Heart right ventricle (tissue), 16 donors: ENCODE data around the gene BOD1L2. TPM values are rescaled to one million over a fixed set of nuclear protein-coding genes. Genes with fewer than 3 reads are reported as not detected.

ENCODE experiments used
- ATAC-seq, 8 donors: fragments of 200-7000 bp; cut with Tn5 transposase; one replicate each; pipeline ENCODE4 v1.9.1; 2020; ENCODE audit warnings: mild to moderate bottlenecking in 8 of 8, moderate library complexity in 8 of 8, moderate number of reproducible peaks in 1 of 8
- DNase-seq, 2 donors: peaks; one replicate each; pipeline ENCODE4 v3.0.0-alpha.2; 2020
- H3K27ac ChIP-seq, 10 donors: fragments of 200-600 bp; sonication (generic) in 2 of 10; one replicate each; pipeline versions ENCODE4 v1.5.0 to v1.8.0; 2020 to 2022; ENCODE audit warnings: mild to moderate bottlenecking in 3 of 10
- H3K27me3 ChIP-seq, 7 donors: fragments of 200-600 bp; one replicate each; pipeline ENCODE4 v1.8.0; 2021 to 2022; ENCODE audit warnings: mild to moderate bottlenecking in 2 of 7
- H3K36me3 ChIP-seq, 9 donors: fragments of 200-600 bp; sonication (generic) in 1 of 9; one replicate each; pipeline versions ENCODE4 v1.5.0 to v1.8.0; 2020 to 2022; ENCODE audit warnings: mild to moderate bottlenecking in 2 of 9
- H3K4me1 ChIP-seq, 9 donors: fragments of 200-600 bp; sonication (generic) in 1 of 9; one replicate each; pipeline versions ENCODE4 v1.5.0 to v1.8.0; 2020 to 2022; ENCODE audit warnings: mild to moderate bottlenecking in 4 of 9
- H3K4me3 ChIP-seq, 10 donors: fragments of 200-600 bp; sonication (generic) in 2 of 10; one replicate each; pipeline versions ENCODE4 v1.5.0 to v1.8.0; 2020 to 2022; ENCODE audit warnings: mild to moderate bottlenecking in 7 of 10, moderate library complexity in 2 of 10
- H3K9me3 ChIP-seq, 11 donors: fragments of 200-600 bp in 10 of 11; sonication (generic) in 2 of 11; one replicate each; pipeline versions ENCODE4 v1.5.0 to v1.8.0; 2013 to 2022; ENCODE audit warnings: mild to moderate bottlenecking in 2 of 11, control low read depth in 1 of 11, moderate library complexity in 1 of 11
- WGBS, 2 donors: extraction: QIAGEN DNeasy Blood & Tissue Kit; methylation state at CpG; one replicate each; pipeline ENCODE4 v1.1.7; 2013; ENCODE audit warnings: inconsistent platforms in 1 of 2; 5-methylcytosine and 5-hydroxymethylcytosine counted together
- intact Hi-C, 10 donors: fragments of 100-400 bp; cut with DNase I; formaldehyde crosslinking; loops; one replicate each; pipeline versions ENCODE4 v1.11.1 to v1.14.2; 2022
- polyA plus RNA-seq, 2 donors: library from polyadenylated mRNA; stranded (reverse); fragments of 200-250 nt; gene quantifications; one replicate each; pipeline ENCODE4 v1.2.3, GENCODE V29; 2013
- total RNA-seq, 10 donors: library from RNA; stranded (reverse); fragmentation: NEBNext Ultra II Directional in 3 of 10; extraction: Animal tissue kit (Norgen Biotek cat#: 25700) in 3 of 10; gene quantifications; one replicate each; pipeline versions ENCODE4 v1.2.1 to v1.2.4, GENCODE V29; 2021 to 2023
- TF ChIP-seq, protein P1 (sequence below), 9 donors: fragments of 200-600 bp; sonication (generic) in 2 of 9; IDR thresholded peaks; one replicate each; pipeline versions ENCODE4 v1.5.0 to v1.8.0; 2021 to 2022; ENCODE audit warnings: antibody characterized with exemption in 9 of 9, mild to moderate bottlenecking in 5 of 9, moderate library complexity in 1 of 9
- donor health status: Arrhythmogenic right ventricular cardiomyopathy.
- donor health status: ischemic (EF 13 %, LVEDD 7.1; RV severe dilation, severe dysfunction).
- donor health status: healthy with polysubstance abuse.
- donor health status: DM: no; HTN: yes; CAD: no.
- donor health status: DM: no; HTN: no; CAD: no.
- donor health status: ischemic (EF 25% LVEDD 6.9; RV normal size, moderate dysfunction).
- donor health status: ischemic (EF 25% LVEDD 5.7; RV mildly dilated, moderate dysfunction).
- donor health status: healthy.
- donor health status: DM: yes; HTN: yes; CAD: no.
- donor health status: Ischemic cardiomyopathy.
- donor health status: ischemic (EF 35%, LVEDD 5.7; RV mildly dilated, moderate dysfunction).
- donor health status: nonischemic (EF 11% LVEDD 7.7; RV severe dilation, severe dysfunction).
- donor health status: DM: yes; HTN: yes; CAD: no.
- donor health status: PGD.
- donor health status: ischemic (EF 29% LVEDD 5.4; RV normal size, mild dysfunction).
- donor health status: nonischemic (EF 23%, LVEDD 6.1; RV moderate dilation, normal function).

Gene BOD1L2
- total and polyA plus RNA-seq, 12 donors = not detected

DNA sequence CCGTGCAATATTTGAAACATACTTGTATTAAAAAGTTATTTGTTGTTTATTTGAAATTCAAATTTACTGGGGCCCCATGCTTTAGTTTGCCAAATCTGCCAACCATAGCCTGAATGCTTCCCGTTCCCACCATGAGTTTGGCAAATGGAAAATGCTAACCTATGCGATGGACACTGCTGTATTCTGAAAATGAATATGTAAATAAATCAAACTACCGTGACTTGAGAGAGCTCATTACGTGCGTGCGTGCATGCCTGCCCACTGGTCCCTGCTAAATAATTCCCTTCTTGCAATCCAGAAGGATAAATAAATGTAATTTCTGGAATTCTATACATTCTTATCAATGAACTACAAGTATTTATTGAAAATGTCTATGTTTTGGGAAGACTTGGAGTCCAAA, 3.2 kb downstream of the BOD1L2 start:
- no peak for DNase-seq
- Histone ChIP-seq H3K27ac (no peak overlapping the region), H3K27me3 (peaks cover 0 to 34% (median 10%) of the 10 kb centered on the region in 7 donors), H3K4me1 (peaks cover 0 to 20% (median 10%) of the 10 kb centered on the region in 9 donors), H3K9me3 (no peaks in the 10 kb centered on the region), H3K4me3 (no peak overlapping the region), H3K36me3 (no peaks in the 10 kb centered on the region)
- 68 to 76% methylated on average over 7 of the region's 7 CpGs for WGBS, 2 donors
- ATAC-seq = no peak
- intact Hi-C loops = no loop called here
- TF ChIP-seq, protein P1, sequence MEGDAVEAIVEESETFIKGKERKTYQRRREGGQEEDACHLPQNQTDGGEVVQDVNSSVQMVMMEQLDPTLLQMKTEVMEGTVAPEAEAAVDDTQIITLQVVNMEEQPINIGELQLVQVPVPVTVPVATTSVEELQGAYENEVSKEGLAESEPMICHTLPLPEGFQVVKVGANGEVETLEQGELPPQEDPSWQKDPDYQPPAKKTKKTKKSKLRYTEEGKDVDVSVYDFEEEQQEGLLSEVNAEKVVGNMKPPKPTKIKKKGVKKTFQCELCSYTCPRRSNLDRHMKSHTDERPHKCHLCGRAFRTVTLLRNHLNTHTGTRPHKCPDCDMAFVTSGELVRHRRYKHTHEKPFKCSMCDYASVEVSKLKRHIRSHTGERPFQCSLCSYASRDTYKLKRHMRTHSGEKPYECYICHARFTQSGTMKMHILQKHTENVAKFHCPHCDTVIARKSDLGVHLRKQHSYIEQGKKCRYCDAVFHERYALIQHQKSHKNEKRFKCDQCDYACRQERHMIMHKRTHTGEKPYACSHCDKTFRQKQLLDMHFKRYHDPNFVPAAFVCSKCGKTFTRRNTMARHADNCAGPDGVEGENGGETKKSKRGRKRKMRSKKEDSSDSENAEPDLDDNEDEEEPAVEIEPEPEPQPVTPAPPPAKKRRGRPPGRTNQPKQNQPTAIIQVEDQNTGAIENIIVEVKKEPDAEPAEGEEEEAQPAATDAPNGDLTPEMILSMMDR (IDR thresholded peaks at IDR 0.05) = no peak

DNA sequence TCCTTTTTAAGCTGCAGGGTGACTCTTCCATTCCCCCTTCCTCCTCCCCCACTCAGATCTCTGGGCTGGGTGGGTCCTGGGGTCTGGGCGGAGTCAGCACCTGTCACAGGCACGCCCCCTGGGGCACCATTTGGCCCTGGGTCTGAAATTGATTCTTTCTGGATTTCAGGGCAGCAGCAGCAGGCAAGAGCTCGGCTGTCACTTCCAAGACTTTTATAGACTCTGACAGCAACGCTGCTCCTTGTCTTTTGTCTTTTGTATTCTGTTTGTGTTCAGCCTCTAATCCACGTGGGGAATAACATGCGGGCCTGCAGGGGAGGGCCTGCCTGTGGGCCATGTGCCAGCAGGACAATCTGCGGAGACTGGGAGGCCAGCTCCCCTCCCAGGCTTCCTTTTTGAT, 3.9 kb downstream of the BOD1L2 start:
- Histone ChIP-seq H3K4me1 (peaks cover 0 to 20% (median 10%) of the 10 kb centered on the region in 9 donors), H3K27me3 (peaks cover 0 to 34% (median 10%) of the 10 kb centered on the region in 7 donors), H3K4me3 (no peak overlapping the region), H3K36me3 (no peaks in the 10 kb centered on the region), H3K27ac (no peak overlapping the region), H3K9me3 (no peaks in the 10 kb centered on the region)
- intact Hi-C loops = no loop called here
- peak in 5 of 8 donors; percentile 29 to 63 (median 49) for ATAC-seq
- DNase-seq = peak; percentile 11 to 15
- WGBS, 2 donors = 5 to 11% methylated on average over 7 of the region's 7 CpGs
- TF ChIP-seq, protein P1 (IDR thresholded peaks at IDR 0.05) = no peak

DNA sequence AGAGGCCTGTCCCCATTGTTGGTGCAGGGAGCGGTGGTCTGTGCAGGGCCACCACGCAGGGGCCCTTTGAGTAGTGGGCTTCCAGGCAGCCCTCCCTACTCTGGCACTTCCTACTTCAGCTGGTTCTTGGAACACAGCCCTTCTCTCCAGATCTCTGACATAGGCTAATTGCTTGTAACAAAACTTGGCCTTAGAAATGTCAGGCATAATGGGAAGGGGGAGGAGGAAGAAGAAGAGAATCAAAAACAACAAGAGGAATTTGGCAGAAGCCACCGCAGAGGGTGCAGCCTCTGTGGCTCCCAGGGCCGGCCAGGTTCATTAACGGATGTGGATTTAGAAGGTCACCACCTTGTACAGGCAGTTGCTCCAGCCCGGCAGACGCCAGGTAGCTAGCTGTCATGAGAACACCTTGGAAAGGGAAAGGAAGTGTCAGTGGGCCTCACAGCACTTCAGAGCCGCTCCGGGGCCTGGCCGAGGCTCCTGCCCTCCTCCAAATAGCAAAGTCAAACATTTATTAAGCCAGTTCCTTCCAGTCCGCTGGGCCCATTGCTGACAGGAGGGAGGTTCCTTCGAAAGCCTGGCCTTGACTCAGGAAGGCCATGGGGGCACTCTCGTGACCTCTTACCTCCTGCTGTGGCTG, 7.4 kb downstream of the BOD1L2 start:
- no peak for ATAC-seq
- Histone ChIP-seq H3K36me3 (no peaks in the 10 kb centered on the region), H3K27ac (no peak overlapping the region), H3K9me3 (no peaks in the 10 kb centered on the region), H3K27me3 (peaks cover 0 to 23% (median 10%) of the 10 kb centered on the region in 7 donors), H3K4me1 (peaks cover 0 to 20% (median 10%) of the 10 kb centered on the region in 9 donors), H3K4me3 (no peak overlapping the region)
- DNase-seq = no peak
- WGBS, 2 donors = 57 to 68% methylated on average over 13 of the region's 13 CpGs
- intact Hi-C loops = no loop called here
- TF ChIP-seq, protein P1 (IDR thresholded peaks at IDR 0.05) = no peak

DNA sequence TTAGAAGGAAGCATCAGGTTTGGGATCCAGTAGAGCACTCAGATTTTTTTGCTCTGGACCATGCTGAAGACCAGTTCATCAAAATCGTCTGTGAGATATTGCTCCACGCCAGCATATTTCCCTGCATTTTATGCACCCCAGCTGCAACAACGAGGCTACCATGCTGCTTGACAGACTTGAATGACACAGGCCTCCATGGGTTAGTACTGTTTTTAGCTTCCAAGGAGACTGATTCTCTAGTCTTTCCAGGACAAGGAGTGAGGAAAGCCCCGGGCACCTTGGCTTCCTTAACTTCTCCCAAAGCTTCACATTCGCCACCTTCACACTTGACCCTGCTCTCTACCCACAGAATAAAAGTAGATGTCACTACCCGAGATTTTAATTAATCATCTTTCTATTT, 17.5 kb downstream of the BOD1L2 start:
- 67 to 72% methylated on average over 6 of the region's 6 CpGs for WGBS, 2 donors
- no peak overlapping the region for H3K4me3 ChIP-seq
- TF ChIP-seq, protein P1 (IDR thresholded peaks at IDR 0.05) = no peak
- intact Hi-C loops = no loop called here
- no peak overlapping the region for H3K27ac ChIP-seq
- no peaks in the 10 kb centered on the region for H3K4me1 ChIP-seq
- H3K27me3 ChIP-seq = peaks cover 0 to 11% (median 0%) of the 10 kb centered on the region in 7 donors
- DNase-seq = no peak
- H3K36me3 ChIP-seq = no peaks in the 10 kb centered on the region
- ATAC-seq = no peak
- H3K9me3 ChIP-seq = peaks cover 0 to 9% (median 0%) of the 10 kb centered on the region in 11 donors
